Mesothelial cell of epicardium (in vitro differentiated cells): Measurements from ENCODE around the gene OR52L1. TPM values are rescaled to one million over a fixed set of nuclear protein-coding genes. Genes with fewer than 3 reads are reported as not detected.

Experiments used
- DNase-seq, 2 experiments: peaks; one replicate each; pipeline ENCODE4 v3.0.0; 2021; ENCODE audit warnings: low spot score in 2 of 2; ENCODE audit not compliant: unreplicated experiment in 2 of 2
- H3K27ac Mint-ChIP-seq: 2 replicates; pipeline ENCODE4 v1.8.0; 2021; ENCODE audit warnings: mixed read lengths
- H3K27me3 Mint-ChIP-seq: 2 replicates; pipeline ENCODE4 v1.8.0; 2021; ENCODE audit warnings: low read depth, mixed read lengths
- H3K36me3 Mint-ChIP-seq: 2 replicates; pipeline ENCODE4 v1.8.0; 2021; ENCODE audit warnings: mixed read lengths
- H3K4me1 Mint-ChIP-seq: 2 replicates; pipeline ENCODE4 v1.8.0; 2021; ENCODE audit warnings: mixed read lengths
- H3K4me3 Mint-ChIP-seq: 2 replicates; pipeline ENCODE4 v1.8.0; 2021; ENCODE audit warnings: mild to moderate bottlenecking, moderate library complexity, mixed read lengths
- H3K9me3 Mint-ChIP-seq: 2 replicates; pipeline ENCODE4 v1.8.0; 2021; ENCODE audit warnings: mixed read lengths
- total RNA-seq: library from RNA; stranded (reverse); gene quantifications from 3 replicates; pipeline ENCODE4 v1.2.1, GENCODE V29; 2021
- TF ChIP-seq, protein P1 (sequence below): fragments of 200-600 bp; sonication (generic); IDR thresholded peaks from one replicate; pipeline ENCODE4 v1.5.0; 2021; ENCODE audit warnings: antibody characterized with exemption; ENCODE audit not compliant: unreplicated experiment

Gene OR52L1
- total RNA-seq, 1 donor from 2014 or later = not detected

DNA sequence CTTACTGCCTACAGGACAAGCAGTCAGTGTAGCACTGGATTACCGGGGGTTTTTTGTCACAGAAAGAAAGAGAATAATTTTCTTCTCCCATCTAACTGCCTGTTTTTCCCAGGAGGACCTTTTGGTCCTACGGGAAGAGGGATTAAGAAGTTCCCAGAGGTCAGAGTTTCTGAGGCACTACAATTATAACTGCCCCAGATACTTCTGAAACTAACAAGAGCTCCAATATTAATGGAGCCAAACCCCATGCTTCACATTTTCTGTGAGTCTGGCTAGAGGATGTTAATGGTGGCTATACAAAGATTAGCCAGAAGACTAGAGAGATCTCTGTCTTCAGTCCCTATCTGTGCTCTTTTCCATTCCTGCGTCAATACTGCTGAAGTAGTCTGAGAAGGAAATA lies 44.8 kb downstream of the OR52L1 start, which contains the start of gene OR56A3:
Gene OR56A3, plus strand, starts transcription at position 301 of the 400 bp plus-strand sequence. CDS start 5,096 bp downstream, outside the sequence.
- no peaks in the 10 kb centered on the region for H3K36me3 Mint-ChIP-seq
- peaks cover 16% of the 10 kb centered on the region for H3K27me3 Mint-ChIP-seq
- peaks cover 16% of the 10 kb centered on the region for H3K9me3 Mint-ChIP-seq
- no peaks in the 10 kb centered on the region for H3K4me1 Mint-ChIP-seq
- H3K27ac Mint-ChIP-seq = no peak within 1 kb of the TSS
- TF ChIP-seq, protein P1, sequence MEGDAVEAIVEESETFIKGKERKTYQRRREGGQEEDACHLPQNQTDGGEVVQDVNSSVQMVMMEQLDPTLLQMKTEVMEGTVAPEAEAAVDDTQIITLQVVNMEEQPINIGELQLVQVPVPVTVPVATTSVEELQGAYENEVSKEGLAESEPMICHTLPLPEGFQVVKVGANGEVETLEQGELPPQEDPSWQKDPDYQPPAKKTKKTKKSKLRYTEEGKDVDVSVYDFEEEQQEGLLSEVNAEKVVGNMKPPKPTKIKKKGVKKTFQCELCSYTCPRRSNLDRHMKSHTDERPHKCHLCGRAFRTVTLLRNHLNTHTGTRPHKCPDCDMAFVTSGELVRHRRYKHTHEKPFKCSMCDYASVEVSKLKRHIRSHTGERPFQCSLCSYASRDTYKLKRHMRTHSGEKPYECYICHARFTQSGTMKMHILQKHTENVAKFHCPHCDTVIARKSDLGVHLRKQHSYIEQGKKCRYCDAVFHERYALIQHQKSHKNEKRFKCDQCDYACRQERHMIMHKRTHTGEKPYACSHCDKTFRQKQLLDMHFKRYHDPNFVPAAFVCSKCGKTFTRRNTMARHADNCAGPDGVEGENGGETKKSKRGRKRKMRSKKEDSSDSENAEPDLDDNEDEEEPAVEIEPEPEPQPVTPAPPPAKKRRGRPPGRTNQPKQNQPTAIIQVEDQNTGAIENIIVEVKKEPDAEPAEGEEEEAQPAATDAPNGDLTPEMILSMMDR = no peak
- H3K4me3 Mint-ChIP-seq = no peak within 1 kb of the TSS
- no peak for DNase-seq

DNA sequence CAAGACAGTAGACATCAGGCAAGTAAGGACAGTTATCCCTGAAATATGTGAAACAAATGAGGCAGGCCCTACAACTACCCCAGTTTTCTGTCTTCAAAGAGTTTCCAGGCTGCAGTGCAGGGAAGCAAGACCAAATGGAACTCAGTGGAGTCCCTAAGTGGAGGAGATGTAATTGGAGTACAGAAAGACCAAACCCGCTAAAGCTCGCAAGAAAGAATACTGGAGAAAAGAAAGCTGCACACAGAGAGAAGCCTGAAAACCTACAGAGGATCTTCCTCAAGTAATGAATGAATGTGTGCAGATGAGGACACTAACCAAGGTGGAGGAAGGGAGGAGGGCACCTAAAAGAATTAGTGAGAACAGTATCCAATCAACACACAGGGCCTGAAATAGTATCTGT lies 46.0 kb downstream of the OR52L1 start:
- Mint-ChIP-seq H3K36me3 (no peaks in the 10 kb centered on the region), H3K9me3 (peaks cover 26% of the 10 kb centered on the region), H3K4me1 (no peaks in the 10 kb centered on the region), H3K27me3 (peaks cover 14% of the 10 kb centered on the region), H3K27ac (no peak overlapping the region), H3K4me3 (no peak overlapping the region)
- no peak for DNase-seq
- TF ChIP-seq, protein P1 = no peak

DNA sequence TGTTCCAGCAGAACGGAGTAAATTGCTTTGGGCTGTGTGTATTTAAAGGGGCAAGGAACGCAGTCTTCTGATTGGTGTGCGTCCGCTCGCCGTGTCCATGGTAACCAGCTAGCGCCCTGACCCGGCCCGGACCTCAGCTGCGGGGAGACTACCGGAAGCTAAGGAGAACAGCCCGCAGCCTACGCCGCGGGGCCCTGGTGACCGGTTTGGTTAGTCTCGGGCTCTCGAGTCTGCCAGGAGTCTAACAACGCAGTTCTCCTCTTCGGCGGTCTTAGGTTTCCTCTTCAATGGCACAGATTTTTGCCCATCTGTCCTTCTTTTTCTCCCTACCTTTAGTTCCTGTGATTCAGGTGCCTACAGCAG lies 48.2 kb downstream of the OR52L1 start:
- TF ChIP-seq, protein P1 = no peak
- no peak for DNase-seq
- H3K27ac Mint-ChIP-seq = no peak overlapping the region
- peaks cover 4% of the 10 kb centered on the region for H3K27me3 Mint-ChIP-seq
- no peak overlapping the region for H3K4me3 Mint-ChIP-seq
- H3K4me1 Mint-ChIP-seq = no peaks in the 10 kb centered on the region
- no peaks in the 10 kb centered on the region for H3K36me3 Mint-ChIP-seq
- H3K9me3 Mint-ChIP-seq = peaks cover 34% of the 10 kb centered on the region

DNA sequence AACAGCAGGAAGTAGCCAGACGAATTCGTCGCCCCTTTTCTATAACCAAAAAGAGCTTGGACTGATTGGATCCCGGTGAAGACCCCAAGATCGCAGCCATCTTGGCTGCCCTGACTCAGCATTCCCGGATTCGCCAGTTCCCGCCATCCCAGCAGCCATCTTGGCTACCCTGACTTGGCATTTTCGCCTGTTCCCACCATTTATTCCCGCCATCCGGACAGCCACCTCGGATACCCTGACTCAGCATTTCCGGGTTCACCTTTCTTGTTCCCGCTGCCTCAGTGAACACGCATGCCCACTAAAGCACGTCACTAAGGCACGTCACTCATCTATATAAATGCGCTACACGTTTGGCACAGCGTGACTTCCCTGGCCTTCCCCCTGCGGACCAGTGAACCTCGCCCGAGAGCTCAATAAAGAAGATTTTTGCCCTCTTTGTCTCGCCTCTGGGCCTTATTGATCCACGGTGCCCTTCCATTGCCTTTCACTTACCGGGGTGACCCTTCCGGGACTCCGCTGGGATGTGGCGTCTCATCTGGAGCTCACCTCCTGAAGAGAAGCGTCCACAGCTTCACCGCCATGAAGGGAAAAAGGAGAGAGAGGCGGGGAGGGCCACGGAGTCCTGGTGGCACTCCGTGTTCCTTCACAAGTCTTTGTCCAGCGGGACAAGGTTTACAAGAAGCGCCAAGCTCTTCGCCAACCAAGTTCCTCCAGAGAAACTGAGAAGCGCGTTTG lies 48.8 kb downstream of the OR52L1 start:
- no peak for DNase-seq
- Mint-ChIP-seq H3K4me3 (no peak overlapping the region), H3K27ac (no peak overlapping the region), H3K27me3 (peaks cover 2% of the 10 kb centered on the region), H3K9me3 (peaks cover 39% of the 10 kb centered on the region), H3K4me1 (no peaks in the 10 kb centered on the region), H3K36me3 (no peaks in the 10 kb centered on the region)
- TF ChIP-seq, protein P1 = no peak

Other genes with a start within 250 kb of the OR52L1 start
- gene OR52N4, start 232.7 kb downstream of the OR52L1 start, total RNA-seq = 0.18 TPM in 1 of 3 replicates, not detected in the others
- not detected in 3 replicates for gene OR52N5, start 203.6 kb downstream of the OR52L1 start, total RNA-seq
- not detected in 3 replicates for gene OR52N1, start 195.7 kb downstream of the OR52L1 start, total RNA-seq
- not detected in 3 replicates for gene OR52N2, start 178.1 kb downstream of the OR52L1 start, total RNA-seq
- gene OR52E6, start 145.1 kb downstream of the OR52L1 start, total RNA-seq = not detected in 3 replicates
- gene OR52E8, start 129.3 kb downstream of the OR52L1 start, total RNA-seq = not detected in 3 replicates
- gene OR52E4, start 106.4 kb downstream of the OR52L1 start, total RNA-seq = not detected in 3 replicates
- gene OR52E5, start 93.8 kb downstream of the OR52L1 start, total RNA-seq = not detected in 3 replicates
- not detected in 3 replicates for gene OR56A3, start 44.7 kb downstream of the OR52L1 start, total RNA-seq
- 0.31 TPM in 1 of 3 replicates, not detected in the others for gene OR56A5, start 18.5 kb downstream of the OR52L1 start, total RNA-seq
- 0.09 to 0.11 TPM (median 0.11 TPM) in 3 replicates for gene OR56A4, start 20.0 kb upstream of the OR52L1 start, total RNA-seq
- 0.09 to 0.20 TPM (median 0.13 TPM) in 3 replicates for gene OR56A1, start 43.8 kb upstream of the OR52L1 start, total RNA-seq
- gene OR56B4, start 120.7 kb upstream of the OR52L1 start, total RNA-seq = not detected in 3 replicates
- not detected in 3 replicates for gene OR52B2, start 183.3 kb upstream of the OR52L1 start, total RNA-seq
- gene OR52W1, start 212.2 kb upstream of the OR52L1 start, total RNA-seq = not detected in 3 replicates
- gene C11orf42, start 218.6 kb upstream of the OR52L1 start, total RNA-seq = not detected in 3 replicates
- 46.6 to 47.0 TPM (median 46.7 TPM) in 3 replicates for gene FHIP1B, start 247.7 kb upstream of the OR52L1 start, total RNA-seq